Measurements from ENCODE around the gene SFI1. TPM values are rescaled to one million over a fixed set of nuclear protein-coding genes. Genes with fewer than 3 reads are reported as not detected.

The SFI1 gene
- polyA plus RNA-seq, 1 donor (not counting 4 experiments of a cell fraction or from before 2014, with no cell fraction given), result 10.7 TPM

DNA sequence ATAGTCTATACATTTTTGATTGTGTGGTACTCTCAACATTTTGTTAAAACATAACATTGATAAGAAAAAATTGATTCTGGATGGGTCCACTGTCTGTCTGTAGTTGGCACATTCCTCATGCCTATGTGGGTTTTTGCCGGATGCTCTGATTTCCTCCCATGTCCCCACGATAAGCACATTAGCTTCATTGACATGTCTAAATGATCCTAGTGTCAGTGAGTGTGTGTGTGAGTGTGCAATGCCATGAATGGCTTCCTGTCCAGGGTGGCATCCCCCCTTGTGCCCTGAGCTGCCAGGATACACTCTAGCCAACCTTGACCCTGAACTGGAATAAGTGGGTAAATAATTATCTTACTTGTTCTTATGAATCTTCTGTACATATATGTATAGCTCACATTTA, 5.4 kb downstream of the SFI1 start:
- dilution Hi-C loops (cut with MboI; ENCODE audit: extremely low pct_ligation_motif_present, low sequenced_read_pairs), result no loop called here
- Histone ChIP-seq H3K9me3 (ENCODE audit: control insufficient read depth, low read depth, low read length) (no peaks in the 10 kb centered on the region), H3K4me2 (ENCODE audit: control insufficient read depth, extremely low read depth, insufficient read depth, low read depth, low read length) (no peak overlapping the region), H3K4me1 (ENCODE audit: control insufficient read depth, extremely low read depth, insufficient read depth, low read length) (peaks cover 4% of the 10 kb centered on the region), H3K4me3 (ENCODE audit: control insufficient read depth in 2 of 3, extremely low read depth in 1 of 3, insufficient read depth in 2 of 3, low read depth in 1 of 3, low read length in 3 of 3) (no peak overlapping the region), H2AFZ (ENCODE audit: control insufficient read depth, low read length) (no peak overlapping the region), H3K9me1 (ENCODE audit: control insufficient read depth, extremely low read depth, insufficient read depth, low read length) (peaks cover 4% of the 10 kb centered on the region), H3K9ac (ENCODE audit: control insufficient read depth, extremely low read depth, insufficient read depth, low read length) (no peak overlapping the region), H3K27me3 (ENCODE audit: control insufficient read depth, extremely low read depth, insufficient read depth, low read length) (no peaks in the 10 kb centered on the region), H3K27ac (ENCODE audit: control insufficient read depth, insufficient read depth, low read length) (no peak overlapping the region), H3K79me2 (ENCODE audit: control insufficient read depth, insufficient read depth, low read length) (peaks cover 14% of the 10 kb centered on the region), H4K20me1 (ENCODE audit: control insufficient read depth, extremely low read depth, insufficient read depth, low read length) (no peaks in the 10 kb centered on the region), H3K36me3 (ENCODE audit: control insufficient read depth in 2 of 2, extremely low read depth in 1 of 2, insufficient read depth in 2 of 2, low read length in 2 of 2) (no peaks in the 10 kb centered on the region)
- FAIRE-seq (no peak), DNase-seq (ENCODE audit: low read depth, low spot score) (no peak)
- TF ChIP-seq EZH2 (IDR thresholded peaks at IDR 0.05; ENCODE audit: low read length), result no peak

GRCh38 chr22:31503211-31503964, 7.1 kb downstream of the SFI1 start:
- DNase-seq (ENCODE audit: low read depth, low spot score) (no peak), FAIRE-seq (no peak)
- H3K36me3 ChIP-seq (ENCODE audit: control insufficient read depth in 2 of 2, extremely low read depth in 1 of 2, insufficient read depth in 2 of 2, low read length in 2 of 2), result no peaks in the 10 kb centered on the region
- H3K4me1 ChIP-seq (ENCODE audit: control insufficient read depth, extremely low read depth, insufficient read depth, low read length), result no peaks in the 10 kb centered on the region
- TF ChIP-seq CTCF (optimal IDR thresholded peaks at IDR 0.05 in 1 of 3, IDR thresholded peaks at IDR 0.05 in 1 of 3, conservative IDR thresholded peaks at IDR 0.05 in 1 of 3; ENCODE audit: extremely low read depth in 1 of 3, insufficient read depth in 2 of 3, low read length in 3 of 3), result no peak
- TF ChIP-seq EZH2 (IDR thresholded peaks at IDR 0.05; ENCODE audit: low read length), result no peak
- peaks cover 4% of the 10 kb centered on the region for H3K9me1 ChIP-seq (ENCODE audit: control insufficient read depth, extremely low read depth, insufficient read depth, low read length)
- no peaks in the 10 kb centered on the region for H4K20me1 ChIP-seq (ENCODE audit: control insufficient read depth, extremely low read depth, insufficient read depth, low read length)
- H3K9me3 ChIP-seq (ENCODE audit: control insufficient read depth, low read depth, low read length), result no peaks in the 10 kb centered on the region
- H3K27me3 ChIP-seq (ENCODE audit: control insufficient read depth, extremely low read depth, insufficient read depth, low read length), result no peaks in the 10 kb centered on the region
- H2AFZ ChIP-seq (ENCODE audit: control insufficient read depth, low read length), result no peak overlapping the region
- H3K27ac ChIP-seq (ENCODE audit: control insufficient read depth, insufficient read depth, low read length), result no peak overlapping the region
- H3K9ac ChIP-seq (ENCODE audit: control insufficient read depth, extremely low read depth, insufficient read depth, low read length), result no peak overlapping the region
- dilution Hi-C loops (cut with MboI; ENCODE audit: extremely low pct_ligation_motif_present, low sequenced_read_pairs), result no loop called here
- H3K4me2 ChIP-seq (ENCODE audit: control insufficient read depth, extremely low read depth, insufficient read depth, low read depth, low read length), result no peak overlapping the region
- H3K79me2 ChIP-seq (ENCODE audit: control insufficient read depth, insufficient read depth, low read length), result peaks cover 4% of the 10 kb centered on the region
- H3K4me3 ChIP-seq (ENCODE audit: control insufficient read depth in 2 of 3, extremely low read depth in 1 of 3, insufficient read depth in 2 of 3, low read depth in 1 of 3, low read length in 3 of 3), result no peak overlapping the region
